HepG2 (cell line): Measurements from ENCODE around the gene BLOC1S1. TPM values are rescaled to one million over a fixed set of nuclear protein-coding genes. Genes with fewer than 3 reads are reported as not detected.
A peak's percentile ranks its signal among the peaks of the same experiment; 100 is the strongest.

Source experiments
- HOXA5 ChIP-seq: sonication (generic); formaldehyde crosslinking; IDR thresholded peaks from 2 replicates; pipeline ENCODE4 v1.4.0; 2020; ENCODE audit warnings: missing genetic modification reagents
- KLF9 ChIP-seq: IDR thresholded peaks from 2 replicates; pipeline ENCODE4 v1.6.1; 2016; ENCODE audit warnings: low read depth
- SAP130 ChIP-seq: IDR thresholded peaks from 2 replicates; pipeline ENCODE4 v1.6.1; 2016; ENCODE audit warnings: low read depth
- SNAPC5 ChIP-seq: sonication (generic); formaldehyde crosslinking; IDR thresholded peaks from 2 replicates; pipeline ENCODE4 v1.8.1; 2023; ENCODE audit warnings: mild to moderate bottlenecking, missing genetic modification reagents, borderline replicate concordance
- TEAD3 ChIP-seq: optimal IDR thresholded peaks from 2 replicates; pipeline ENCODE3; 2016; ENCODE audit warnings: borderline replicate concordance
- ZBTB26 ChIP-seq: IDR thresholded peaks from 2 replicates; pipeline ENCODE4 v1.6.1; 2016; ENCODE audit warnings: missing compliant biosample characterization, missing genetic modification reagents, borderline replicate concordance
- ZBTB7A ChIP-seq: sonication (generic); formaldehyde crosslinking; IDR thresholded peaks from 2 replicates; pipeline ENCODE4 v1.8.0; 2022; ENCODE audit warnings: mild to moderate bottlenecking, missing genetic modification reagents
- ZFP36L1 ChIP-seq: sonication (generic); formaldehyde crosslinking; IDR thresholded peaks from 2 replicates; pipeline ENCODE4 v1.8.0; 2022; ENCODE audit warnings: mild to moderate bottlenecking, missing genetic modification reagents, moderate library complexity
- ZKSCAN5 ChIP-seq: sonication (generic); formaldehyde crosslinking; IDR thresholded peaks from 2 replicates; pipeline ENCODE4 v1.5.1; 2020; ENCODE audit warnings: mild to moderate bottlenecking, missing genetic modification reagents
- ZNF274 ChIP-seq: sonication (generic); formaldehyde crosslinking; IDR thresholded peaks from 2 replicates; pipeline ENCODE4 v1.5.1; 2020; ENCODE audit warnings: mild to moderate bottlenecking, missing genetic modification reagents
- ZNF329 ChIP-seq: sonication (generic); formaldehyde crosslinking; IDR thresholded peaks from 2 replicates; pipeline ENCODE4 v1.9.0; 2021; ENCODE audit warnings: low read depth, mild to moderate bottlenecking, missing genetic modification reagents
- ZNF331 ChIP-seq: sonication (generic); formaldehyde crosslinking; IDR thresholded peaks from 2 replicates; pipeline ENCODE4 v1.4.0; 2020; ENCODE audit warnings: missing genetic modification reagents
- ZNF430 ChIP-seq: sonication (generic); formaldehyde crosslinking; IDR thresholded peaks from 2 replicates; pipeline ENCODE4 v1.9.0; 2021; ENCODE audit warnings: mild to moderate bottlenecking, missing genetic modification reagents
- ZNF468 ChIP-seq: sonication (generic); formaldehyde crosslinking; IDR thresholded peaks from 2 replicates; pipeline ENCODE4 v1.8.0; 2022; ENCODE audit warnings: mild to moderate bottlenecking, moderate library complexity, missing genetic modification reagents
- ZNF570 ChIP-seq: sonication (generic); formaldehyde crosslinking; IDR thresholded peaks from 2 replicates; pipeline ENCODE4 v1.4.0; 2020; ENCODE audit warnings: mild to moderate bottlenecking, missing genetic modification reagents, borderline replicate concordance
- ZNF839 ChIP-seq: sonication (generic); formaldehyde crosslinking; IDR thresholded peaks from 2 replicates; pipeline ENCODE4 v1.4.0; 2020; ENCODE audit warnings: missing genetic modification reagents, mild to moderate bottlenecking, borderline replicate concordance
- ZSCAN21 ChIP-seq: sonication (generic); formaldehyde crosslinking; IDR thresholded peaks from 2 replicates; pipeline ENCODE4 v1.8.0; 2022; ENCODE audit warnings: mild to moderate bottlenecking, missing genetic modification reagents, moderate library complexity, borderline replicate concordance
- polyA plus RNA-seq, 8 experiments: library from polyadenylated mRNA; depleted of rRNA in 3 of 8; stranded (reverse) in 7 of 8; unstranded in 1 of 8; fragments of >200 nt; fragmentation: Illumina TruSeq in 4 of 8; extraction: Trizol in 4 of 8; gene quantifications; 2 replicates each; pipeline versions ENCODE4 v1.2.1 to v1.2.3, GENCODE V29; 2011 to 2016; ENCODE audit warnings: low read depth in 4 of 8, missing spikeins in 1 of 8, mixed read lengths in 1 of 8; ENCODE audit not compliant: insufficient read depth in 1 of 8
- total RNA-seq, 5 experiments: library from RNA; depleted of rRNA; stranded (reverse); fragments of >200 nt; fragmentation: Illumina TruSeq; extraction: Trizol; gene quantifications; 2 replicates each; pipeline ENCODE4 v1.2.3, GENCODE V29; 2016; ENCODE audit warnings: low read depth in 1 of 5

BLOC1S1 gene
- total and polyA plus RNA-seq, 2 of the 13 experiments (the other 11 are each of a cell fraction or from before 2014, with no cell fraction given) = 55.1 to 95.3 TPM

GRCh38 chr12:55743406-55744339 lies 27.8 kb downstream of the BLOC1S1 start (continued):
- TF ChIP-seq ZNF331 (CRISPR knock-in tag) (no peak), ZNF570 (no peak), ZNF839 (CRISPR knock-in tag) (no peak), ZKSCAN5 (CRISPR knock-in tag) (no peak), SAP130 (CRISPR knock-in tag) (peak; percentile 19; the same call in 1 of the 2 replicates), ZNF274 (CRISPR knock-in tag) (peak; percentile 55; the same call in 1 of the 2 replicates), ZNF329 (CRISPR knock-in tag) (no peak), ZNF430 (CRISPR knock-in tag) (no peak), ZBTB7A (CRISPR knock-in tag) (0 out of 2 replicates have a peak, but pooled peaks have one; percentile 27), ZNF468 (CRISPR knock-in tag) (no peak), HOXA5 (no peak), SNAPC5 (CRISPR knock-in tag) (no peak), KLF9 (CRISPR knock-in tag) (no peak), TEAD3 (peak; percentile 17), ZBTB26 (no peak), ZSCAN21 (CRISPR knock-in tag) (no peak), ZFP36L1 (CRISPR knock-in tag) (no peak)
